GM18870 (cell line): ENCODE results near the gene TJP2.
"Not testable (repeated sequence)": the region's sequence is repeated elsewhere in the genome, so short reads cannot be mapped to it uniquely, and the experiment has no call there.

Experiments used
- ATAC-seq: cut with Tn5 transposase; IDR thresholded peaks from one replicate; pipeline ENCODE4 v1.9.1; 2021; ENCODE audit warnings: moderate library complexity; ENCODE audit not compliant: unreplicated experiment

TJP2 gene

DNA sequence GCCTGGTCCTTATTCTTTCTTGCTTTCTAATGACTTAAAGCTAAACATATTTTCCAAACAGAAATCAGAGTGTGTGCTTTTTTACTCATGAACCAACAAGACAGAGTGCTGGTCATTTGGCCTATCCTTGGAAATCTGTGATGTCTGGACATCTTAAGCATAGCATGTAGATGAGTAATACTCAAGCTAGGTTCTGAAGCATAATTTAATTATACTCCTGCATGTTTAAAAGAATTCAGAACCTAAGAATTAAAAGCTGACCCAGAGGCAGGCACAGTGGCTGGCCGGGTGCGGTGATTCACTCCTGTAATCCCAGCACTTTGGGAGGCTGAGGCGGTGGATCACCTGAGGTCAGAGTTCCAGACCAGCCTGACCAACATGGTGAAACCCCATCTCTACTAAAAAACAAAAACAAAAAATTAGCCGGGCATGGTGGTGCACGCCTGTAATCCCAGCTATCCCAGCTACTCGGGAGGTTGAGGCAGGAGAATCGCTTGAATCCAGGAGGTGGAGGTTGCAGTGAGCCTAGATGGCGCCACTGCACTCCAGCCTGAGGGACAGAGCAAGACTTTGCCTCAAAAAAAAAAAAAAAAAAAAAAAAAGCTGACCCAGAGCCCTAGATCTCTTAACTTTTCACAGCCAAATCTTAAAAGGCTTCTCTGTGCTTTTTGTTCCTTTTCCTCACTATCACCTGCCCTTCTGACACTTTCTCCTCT lies 16.2 kb upstream of the TJP2 start:
- ATAC-seq, result no peak

DNA sequence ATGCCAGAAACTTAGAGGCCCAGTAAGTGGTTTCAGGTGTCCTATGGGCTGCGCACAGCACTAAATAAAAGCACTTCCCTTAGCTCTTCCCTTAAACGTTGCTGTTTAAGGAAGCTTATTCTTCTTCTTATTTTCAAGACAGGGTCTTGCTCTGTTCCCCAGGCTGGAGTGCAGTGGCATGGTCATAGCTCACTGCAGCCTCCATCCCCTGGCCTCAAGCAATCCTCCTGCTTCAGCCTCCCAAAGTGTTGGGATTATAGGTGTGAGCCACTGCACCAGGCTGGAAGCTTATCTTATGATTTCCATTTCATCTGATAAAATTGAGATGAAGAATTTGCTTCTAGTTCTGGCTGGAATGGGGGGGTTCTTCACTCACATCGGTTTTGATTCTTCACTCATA lies 15.6 kb upstream of the TJP2 start:
- no peak for ATAC-seq

DNA sequence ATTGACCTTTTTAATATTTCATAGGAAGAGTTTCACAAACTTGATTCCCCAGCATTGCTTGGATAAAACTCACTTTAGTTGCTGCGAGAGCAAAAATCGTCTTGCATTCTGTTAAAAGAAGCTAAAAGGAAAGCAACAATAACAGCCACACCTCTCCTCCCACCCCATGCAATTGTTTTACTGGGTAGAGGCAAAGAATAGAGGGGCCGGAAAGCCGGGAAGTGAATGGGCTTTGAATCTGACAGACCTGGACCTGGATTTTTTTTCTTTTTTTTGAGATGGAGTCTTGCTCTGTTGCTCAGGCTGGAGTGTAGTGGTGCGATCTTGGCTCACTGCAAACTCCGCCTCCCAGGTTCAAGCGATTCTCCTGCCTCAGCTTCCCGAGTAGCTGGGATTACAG lies 9.5 kb upstream of the TJP2 start:
- ATAC-seq, result not testable (repeated sequence)

DNA sequence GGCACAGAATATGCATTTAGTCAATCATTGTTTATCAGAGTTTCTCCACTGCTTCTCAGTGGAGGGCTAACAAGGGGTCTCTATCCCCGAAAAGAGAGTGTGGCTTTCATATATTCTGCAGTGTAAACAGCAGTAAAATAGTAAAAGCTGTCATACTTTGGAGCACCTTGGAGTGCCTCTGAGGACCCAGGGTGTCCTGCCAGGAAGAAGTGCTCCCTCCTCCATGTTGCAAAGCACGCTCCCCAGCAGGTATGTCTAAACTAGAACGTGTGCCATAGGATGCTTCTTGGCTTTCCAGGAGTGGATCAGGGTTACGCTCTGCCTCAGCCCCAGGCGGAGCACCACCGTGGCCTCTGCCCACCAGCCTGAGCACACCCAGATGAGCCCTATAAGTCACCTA lies 8.5 kb upstream of the TJP2 start:
- no peak for ATAC-seq

DNA sequence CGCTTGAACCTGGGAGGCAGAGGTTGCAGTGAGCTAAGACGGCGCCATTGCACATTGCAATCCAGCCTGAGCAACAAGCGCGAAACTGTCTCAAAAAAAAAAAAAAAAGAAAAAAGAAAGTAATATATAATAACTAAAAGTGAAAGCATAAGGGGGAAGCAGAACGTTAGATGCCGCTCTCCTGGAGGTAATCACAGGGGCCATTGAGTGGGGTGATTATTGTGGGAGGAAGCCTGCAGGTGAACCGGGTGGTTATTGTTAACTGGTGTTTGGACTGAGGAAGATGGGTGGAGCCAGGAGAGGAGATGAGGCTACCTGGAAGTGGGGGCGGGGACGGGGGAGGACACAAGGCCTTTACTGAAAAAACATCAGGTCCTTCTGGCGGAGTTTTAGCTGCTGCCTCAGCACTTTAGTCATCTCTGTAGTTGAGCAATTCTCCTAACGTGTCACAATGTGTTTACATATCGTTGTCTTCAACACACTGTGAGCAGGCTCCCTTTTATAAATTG lies 5.3 kb upstream of the TJP2 start:
- ATAC-seq, result peak; percentile 50

DNA sequence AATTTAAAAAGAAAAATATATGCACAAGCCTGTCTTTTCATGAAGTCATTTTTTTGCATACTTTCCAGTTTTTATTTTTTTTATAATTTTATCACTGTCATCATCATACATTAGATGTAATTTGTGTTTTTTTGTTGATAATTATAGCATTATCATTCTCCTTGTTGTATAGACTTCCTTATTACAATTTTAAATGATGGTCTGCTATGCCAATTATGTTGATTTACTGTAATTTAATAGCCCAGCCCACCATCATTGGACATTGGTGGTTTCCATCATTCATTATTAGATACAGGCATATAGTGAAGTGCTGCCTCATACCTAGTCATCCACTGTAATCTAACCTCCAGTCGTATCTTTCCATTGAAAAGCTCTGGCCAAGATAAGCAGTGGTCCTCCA lies 3.8 kb upstream of the TJP2 start:
- ATAC-seq, result no peak

DNA sequence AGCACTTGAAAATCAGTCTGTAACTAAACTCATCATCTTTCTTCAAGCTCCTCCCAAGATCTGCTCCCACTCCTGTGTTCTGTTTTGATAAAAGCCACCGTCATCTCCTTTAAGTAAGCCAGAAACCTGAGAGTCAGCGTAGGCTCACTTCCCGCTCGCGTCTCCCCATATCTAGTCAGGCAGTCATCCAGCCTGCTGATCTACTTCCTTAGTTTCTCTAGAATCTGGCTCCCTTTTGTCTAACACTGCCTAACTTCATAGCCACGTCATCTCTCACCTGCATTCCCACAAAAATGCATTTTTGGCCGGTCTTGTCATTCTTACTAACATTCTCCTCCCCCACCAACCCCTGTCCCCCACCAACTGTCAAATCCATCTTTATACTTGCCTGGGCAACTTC lies 3.0 kb upstream of the TJP2 start:
- ATAC-seq, result no peak

DNA sequence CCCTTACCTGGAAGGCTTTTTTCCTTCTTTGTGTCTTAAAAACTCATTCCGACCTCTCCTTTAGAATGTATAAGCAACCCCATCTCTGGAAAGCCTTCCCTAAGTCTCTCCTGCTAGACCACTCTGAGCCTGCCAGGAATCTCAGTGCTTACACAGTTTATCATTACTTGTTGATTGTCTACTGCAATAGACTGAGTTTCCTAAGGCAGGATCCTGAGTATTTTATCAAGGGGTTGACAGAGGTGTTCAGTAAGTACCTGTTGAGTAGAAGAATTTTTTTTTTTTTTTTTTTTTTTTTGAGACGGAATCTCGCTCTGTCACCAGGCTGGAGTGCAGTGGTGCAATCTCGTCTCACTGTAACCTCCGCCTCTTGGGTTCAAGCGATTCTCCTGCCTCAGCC lies 2.6 kb upstream of the TJP2 start:
- ATAC-seq, result no peak

DNA sequence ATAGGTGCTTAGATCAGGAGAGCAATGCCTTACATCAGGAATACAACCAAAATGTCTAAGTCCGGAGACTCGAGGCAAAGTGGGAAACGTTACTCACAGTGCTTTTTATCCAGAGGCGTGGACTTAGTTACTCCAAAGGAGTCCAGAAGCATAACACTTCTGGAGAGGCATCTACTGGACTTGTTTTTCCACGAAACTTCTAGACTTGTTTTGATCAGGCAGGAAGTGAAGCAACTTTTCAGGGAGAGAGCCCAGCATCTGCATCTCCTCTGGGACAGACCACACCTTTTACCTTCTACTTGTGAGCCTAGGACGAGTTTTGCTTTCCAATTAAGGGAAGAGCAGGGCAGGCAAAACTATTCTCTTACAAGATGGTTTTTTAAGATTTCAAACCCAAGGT lies 1.2 kb upstream of the TJP2 start:
- no peak for ATAC-seq

DNA sequence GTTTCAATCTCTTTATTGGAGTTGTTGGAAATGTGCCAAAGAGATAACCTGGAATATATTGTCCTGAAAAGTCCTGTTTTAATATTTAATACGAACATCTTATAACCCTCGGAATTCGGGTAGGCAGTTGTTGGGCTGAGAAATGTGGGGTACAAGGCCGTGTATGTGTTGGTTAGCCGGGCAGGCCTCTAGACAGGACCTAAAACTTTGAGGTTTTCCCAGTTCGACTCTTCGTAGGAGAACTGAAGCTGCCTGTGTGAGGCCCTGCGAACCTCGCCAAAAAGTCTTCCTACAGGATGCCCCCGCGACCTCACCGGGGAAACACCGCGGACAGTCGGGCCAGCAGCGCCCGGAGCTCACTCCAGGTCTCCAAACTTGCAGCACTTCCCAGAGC lies 583 bp upstream of the TJP2 start:
- ATAC-seq, result no peak

DNA sequence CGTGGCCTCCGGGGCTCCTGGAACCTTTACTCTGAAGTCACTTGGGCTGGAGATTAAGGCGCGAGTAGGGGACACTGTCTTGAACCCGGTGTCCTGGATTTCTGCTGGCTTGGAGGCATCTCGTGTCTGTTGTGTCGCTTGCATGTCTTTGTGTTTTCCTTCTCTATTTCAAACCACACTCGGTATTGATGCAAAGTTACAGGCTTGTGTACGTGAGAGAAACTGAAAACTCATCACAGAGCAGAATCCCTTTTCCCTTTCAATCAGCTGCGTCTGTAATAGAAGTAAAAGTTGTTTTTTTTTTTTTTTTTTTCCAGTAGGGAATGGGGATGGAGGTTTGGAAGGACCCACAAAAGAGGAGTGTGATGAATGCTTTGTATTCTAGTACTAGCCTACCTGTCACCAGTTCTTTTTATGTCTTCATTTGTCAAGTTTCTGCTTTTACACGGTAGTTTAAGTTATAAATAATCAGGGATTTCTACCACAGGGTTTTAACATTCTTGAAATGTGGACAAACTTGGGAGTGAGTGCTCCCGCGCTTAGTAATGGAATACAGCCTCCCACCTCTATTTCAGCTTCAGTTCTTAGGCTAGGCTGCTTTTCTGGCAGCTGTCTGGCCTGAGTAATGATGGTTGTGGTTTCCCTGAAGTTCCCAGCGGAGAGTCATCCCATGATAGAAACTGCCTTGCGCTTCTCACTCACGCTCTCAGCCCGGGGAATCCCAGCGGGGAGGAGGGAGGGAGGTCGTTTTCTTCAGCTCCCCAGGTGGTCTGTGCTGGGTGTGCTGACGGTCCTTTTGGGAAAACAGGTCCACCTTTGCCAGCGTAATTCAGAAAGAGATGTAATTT lies 763 bp downstream of the TJP2 start:
- peak; percentile 62 for ATAC-seq

DNA sequence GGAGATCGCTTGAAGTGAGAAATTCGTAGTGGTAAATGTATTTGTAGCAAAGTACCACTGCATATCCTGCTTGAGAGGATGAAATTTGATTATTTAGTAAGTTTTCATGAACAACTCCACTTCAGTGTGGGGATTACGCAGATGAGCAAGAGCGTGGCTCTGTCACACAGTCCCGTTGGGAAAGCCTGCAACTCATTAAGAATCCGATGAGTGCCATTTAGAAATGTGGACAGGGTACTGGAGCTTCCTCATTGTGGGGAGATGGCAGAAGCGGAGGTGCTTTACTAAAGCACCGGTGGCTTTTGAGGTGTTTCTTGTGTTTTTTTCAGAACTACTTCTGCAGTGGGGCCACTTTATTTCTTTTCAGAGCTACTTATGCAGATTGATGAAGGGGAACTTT lies 1.4 kb downstream of the TJP2 start:
- peak; percentile 16 for ATAC-seq

DNA sequence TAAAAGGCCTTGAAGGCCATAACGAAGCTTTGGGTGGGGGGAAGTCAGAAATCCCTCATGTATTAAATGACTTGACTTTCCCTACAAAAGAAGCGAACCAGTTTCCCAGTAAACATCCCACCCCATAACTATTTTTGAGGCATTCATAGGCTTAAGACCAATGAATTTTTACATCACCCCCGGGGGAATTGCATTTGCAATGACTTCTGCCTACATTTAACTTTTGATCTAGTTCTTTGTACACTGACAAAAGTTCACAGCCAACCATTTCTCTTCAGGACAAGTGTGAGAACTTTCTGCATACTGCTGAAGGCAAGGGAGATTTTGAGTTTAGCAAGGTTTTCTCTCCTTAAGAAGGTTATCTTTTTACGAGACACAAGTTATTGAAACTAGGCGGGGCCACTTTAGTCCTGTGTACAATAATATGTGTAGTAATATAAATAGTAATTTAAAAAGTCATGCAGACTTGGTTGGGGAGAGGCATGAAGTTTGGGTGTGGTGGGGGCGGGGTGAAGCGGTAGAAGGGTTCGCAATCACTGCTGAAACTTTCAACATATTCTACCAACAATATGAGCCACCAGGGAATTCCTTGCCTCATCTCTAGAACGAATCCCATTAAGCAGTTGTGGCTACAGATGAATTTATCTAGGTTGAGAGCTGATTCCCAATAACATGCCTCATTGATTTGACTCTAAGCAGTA lies 2.5 kb downstream of the TJP2 start:
- no peak for ATAC-seq

DNA sequence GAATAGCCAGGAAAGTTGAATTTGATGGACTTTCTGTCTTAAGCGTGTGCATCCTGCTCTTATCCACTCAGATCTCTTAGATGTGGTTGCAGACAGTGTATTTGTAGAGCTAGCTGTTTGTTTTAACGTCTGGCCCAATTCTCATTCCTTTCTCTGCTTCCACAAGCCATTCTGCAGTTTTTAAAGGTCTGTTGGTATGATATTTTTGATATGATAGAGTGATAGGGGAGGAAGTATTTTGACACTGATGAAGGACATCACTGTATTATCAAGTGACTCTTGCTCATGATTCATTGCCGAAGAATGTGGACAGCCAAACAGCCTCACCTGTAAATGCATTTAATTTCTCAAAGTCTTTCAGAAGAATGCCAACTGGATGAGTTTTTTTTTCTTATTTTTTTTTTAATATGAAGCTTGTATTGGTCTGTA lies 4.5 kb downstream of the TJP2 start:
- no peak for ATAC-seq

DNA sequence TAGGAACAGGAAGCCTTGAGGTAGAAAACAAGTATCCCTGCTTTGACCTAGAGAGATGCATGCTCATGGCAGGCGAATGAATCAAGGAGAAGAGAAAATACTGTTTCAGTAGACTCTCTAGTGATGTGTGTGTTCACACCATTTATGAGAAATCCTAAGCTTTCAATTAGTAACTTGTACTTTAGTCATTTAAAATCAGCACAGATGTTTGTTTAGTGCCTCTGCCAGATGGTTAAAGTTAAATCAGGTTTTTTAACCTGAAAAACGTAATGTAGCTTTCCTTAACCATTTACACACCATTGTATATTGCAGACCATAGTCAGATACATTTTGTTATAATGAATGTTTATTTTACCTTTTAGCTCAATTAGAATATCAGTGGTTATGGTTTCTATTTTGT lies 5.0 kb downstream of the TJP2 start:
- no peak for ATAC-seq

DNA sequence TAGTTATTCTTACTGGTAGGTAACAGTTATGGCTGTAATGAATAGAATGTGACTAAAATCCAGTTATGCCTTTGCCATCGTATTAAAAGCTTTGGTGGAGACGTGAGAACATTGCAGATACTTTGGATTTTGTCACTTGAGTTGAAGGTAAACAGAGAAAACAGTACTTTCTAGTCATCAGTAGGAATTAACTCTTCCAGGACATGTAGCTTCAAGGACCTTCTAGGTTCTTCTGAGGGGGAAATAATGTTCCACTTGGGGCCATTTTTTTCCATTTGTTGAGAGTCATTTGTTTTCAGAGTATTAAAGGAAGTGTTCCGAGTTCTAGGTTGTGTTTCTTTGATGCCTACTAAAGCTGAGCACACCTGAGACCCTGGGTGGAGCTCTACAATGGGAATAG lies 6.1 kb downstream of the TJP2 start:
- no peak for ATAC-seq

DNA sequence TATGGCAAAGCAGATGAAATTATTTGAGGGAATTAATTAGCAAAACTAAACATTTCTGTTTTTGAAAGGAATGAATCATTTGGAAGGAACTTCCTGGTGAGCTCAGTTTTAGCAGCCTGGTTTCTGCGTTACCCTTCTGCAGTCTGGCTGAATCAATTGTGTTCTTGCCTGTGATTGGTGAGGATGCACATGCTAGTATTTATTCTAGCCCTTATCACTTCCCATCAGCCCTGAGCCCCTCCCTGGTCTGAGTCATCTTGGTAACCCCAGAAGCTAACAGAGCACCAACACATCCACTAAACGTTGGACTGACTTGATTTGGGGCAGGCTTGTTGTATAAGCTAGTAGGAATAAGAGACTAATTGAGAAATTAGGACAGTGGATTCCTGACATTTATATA lies 6.6 kb downstream of the TJP2 start:
- no peak for ATAC-seq

DNA sequence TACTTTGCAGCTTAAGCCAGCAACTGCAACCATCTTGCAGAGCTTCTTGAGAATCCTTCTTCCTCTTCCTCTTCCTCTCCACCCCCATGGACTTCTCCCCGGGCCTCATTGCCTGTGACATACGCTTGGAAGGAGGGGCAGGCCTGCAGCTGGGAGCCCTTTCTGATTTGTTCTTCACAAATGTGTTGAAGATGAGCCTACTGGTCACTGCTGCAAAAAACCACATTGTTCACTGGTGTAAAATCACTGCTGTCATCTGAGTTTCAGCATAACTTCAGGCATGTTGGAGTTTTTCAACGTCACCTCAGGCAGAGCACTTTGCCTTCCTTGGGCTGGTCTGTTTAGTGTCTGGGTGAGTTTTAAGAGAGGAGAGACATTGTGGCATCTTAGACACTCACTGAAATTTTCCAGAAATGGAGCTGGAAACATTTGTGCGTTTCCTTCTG lies 7.9 kb downstream of the TJP2 start:
- no peak for ATAC-seq

DNA sequence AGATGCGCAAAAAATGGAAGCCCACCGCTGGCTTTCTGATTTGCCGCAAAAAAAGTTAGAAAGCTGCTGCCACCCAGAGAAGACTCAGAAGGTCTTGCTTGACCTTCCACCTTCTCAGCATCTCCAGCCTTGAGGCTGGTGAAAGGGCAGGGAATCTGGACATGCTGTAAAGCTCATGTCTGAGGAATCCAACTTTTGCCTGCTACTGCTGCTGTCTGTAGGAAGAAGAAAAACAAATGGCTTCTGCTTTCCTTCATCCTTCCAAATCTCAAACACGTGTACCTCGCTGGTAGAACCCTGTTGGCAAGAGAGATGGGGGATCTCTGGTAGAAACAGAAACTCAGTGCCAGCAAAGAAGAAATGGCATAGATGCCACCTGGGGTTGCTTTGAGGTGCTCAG lies 10.2 kb downstream of the TJP2 start:
- ATAC-seq, result no peak

DNA sequence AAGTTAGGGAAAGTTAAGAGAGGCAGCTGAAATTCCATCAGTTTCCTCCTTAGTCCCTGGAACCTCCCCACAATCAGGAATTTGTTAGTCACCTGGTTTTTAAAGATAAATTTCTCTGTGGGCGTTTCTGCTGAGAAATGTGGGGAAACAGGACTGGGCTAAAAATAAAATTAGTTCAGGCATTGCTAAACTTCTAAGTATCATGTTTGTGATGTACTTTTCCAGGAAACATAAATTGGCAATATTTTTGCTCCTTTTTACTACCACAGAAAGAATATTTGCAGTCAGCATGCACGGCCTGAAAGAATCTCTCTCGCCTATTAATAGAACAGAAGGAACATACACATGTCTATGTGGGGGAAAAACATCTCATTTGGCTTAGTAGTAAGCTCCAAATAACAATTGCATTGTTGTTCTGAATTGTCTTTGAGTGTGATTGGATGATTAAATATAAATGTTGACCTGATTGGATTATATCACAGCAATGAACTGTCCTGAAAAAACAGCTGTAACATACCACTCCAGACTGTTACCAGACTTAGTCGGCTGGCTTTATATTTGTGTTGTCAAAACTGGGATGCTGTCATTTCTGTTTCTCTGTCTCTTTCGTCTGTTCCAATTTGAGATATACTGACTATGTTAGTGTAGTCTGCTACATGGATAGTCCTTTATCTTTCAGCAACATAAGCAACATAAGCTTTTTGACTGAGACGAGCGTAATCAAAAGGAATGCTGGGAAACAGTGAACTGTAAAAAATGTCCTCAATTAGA lies 12.9 kb downstream of the TJP2 start:
- ATAC-seq, result no peak

DNA sequence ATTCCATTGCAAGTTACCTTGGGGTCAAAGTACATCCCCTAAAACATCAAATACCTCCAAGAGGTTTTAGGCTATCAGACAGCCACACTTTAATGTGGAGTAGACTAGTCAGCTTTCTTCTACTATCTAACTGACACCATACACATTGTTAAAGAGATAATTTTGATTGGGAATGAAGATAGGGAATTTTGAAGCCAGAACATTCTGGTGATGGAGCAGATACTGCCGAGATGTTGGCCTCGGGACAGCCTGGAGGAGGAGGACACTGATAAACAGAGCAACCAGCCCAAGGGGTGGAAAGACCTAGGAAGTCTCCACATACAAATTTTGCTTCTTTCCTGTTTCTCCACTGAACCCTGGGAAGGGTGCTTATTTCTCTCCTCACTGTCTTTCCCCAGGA lies 14.9 kb downstream of the TJP2 start:
- no peak for ATAC-seq
